Glutamatergic neuron (in vitro differentiated cells): Measurements from ENCODE around the gene JMY. TPM values are rescaled to one million over a fixed set of nuclear protein-coding genes. Genes with fewer than 3 reads are reported as not detected.

Experiments used
- DNase-seq: peaks from one replicate; pipeline ENCODE4 v3.0.0; 2022
- H3K27ac Mint-ChIP-seq: one replicate; pipeline ENCODE4 v1.8.0; 2020; ENCODE audit warnings: mild to moderate bottlenecking, mixed read lengths, inconsistent platforms; ENCODE audit not compliant: unreplicated experiment
- H3K27me3 Mint-ChIP-seq: one replicate; pipeline ENCODE4 v1.8.0; 2020; ENCODE audit warnings: mild to moderate bottlenecking, moderate library complexity, mixed read lengths, inconsistent platforms; ENCODE audit not compliant: unreplicated experiment
- H3K36me3 Mint-ChIP-seq: one replicate; pipeline ENCODE4 v1.8.0; 2020; ENCODE audit warnings: mild to moderate bottlenecking, mixed read lengths, inconsistent platforms; ENCODE audit not compliant: unreplicated experiment
- H3K4me1 Mint-ChIP-seq: one replicate; pipeline ENCODE4 v1.8.0; 2020; ENCODE audit warnings: mild to moderate bottlenecking, low read depth, mixed read lengths, inconsistent platforms; ENCODE audit not compliant: unreplicated experiment
- H3K4me3 Mint-ChIP-seq: one replicate; pipeline ENCODE4 v1.8.0; 2020; ENCODE audit warnings: mild to moderate bottlenecking, mixed read lengths, inconsistent platforms; ENCODE audit not compliant: unreplicated experiment
- H3K9me3 Mint-ChIP-seq: one replicate; pipeline ENCODE4 v1.8.0; 2020; ENCODE audit warnings: mild to moderate bottlenecking, moderate library complexity, mixed read lengths, inconsistent platforms; ENCODE audit not compliant: unreplicated experiment
- total RNA-seq: library from RNA; stranded (reverse); fragmentation: NEBNext Ultra II Directional; extraction: Animal tissue kit (Norgen Biotek cat#: 25700); gene quantifications from one replicate; pipeline ENCODE4 v1.2.1, GENCODE V29; 2021; ENCODE audit not compliant: unreplicated experiment
- TF ChIP-seq, protein P1 (sequence below): fragments of 200-600 bp; sonication (generic); IDR thresholded peaks from one replicate; pipeline ENCODE4 v1.5.0; 2021; ENCODE audit not compliant: partially characterized antibody, unreplicated experiment

JMY gene
- total RNA-seq, 1 donor from 2014 or later = 22.2 TPM

DNA sequence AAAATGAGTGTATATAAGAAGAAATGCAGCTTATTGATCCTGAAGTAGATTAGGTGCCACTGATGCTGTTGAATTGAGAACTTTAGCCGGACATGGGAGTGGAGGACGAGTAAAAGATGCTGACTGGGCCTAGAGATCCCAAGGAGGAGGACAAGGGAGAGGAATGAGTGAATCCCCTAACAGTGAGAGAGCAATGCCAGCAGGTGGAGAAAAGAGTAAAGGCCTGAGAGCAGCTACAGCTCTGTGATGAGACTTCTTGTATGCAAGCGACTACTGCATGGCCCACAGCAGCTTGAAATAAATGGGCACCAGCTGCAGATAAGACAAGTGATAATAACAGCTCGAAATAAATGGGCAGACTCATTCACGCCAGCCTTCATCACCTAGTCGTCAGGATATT is 44.5 kb upstream of the JMY start:
- no peaks in the 10 kb centered on the region for H3K36me3 Mint-ChIP-seq
- H3K4me1 Mint-ChIP-seq = no peaks in the 10 kb centered on the region
- no peak overlapping the region for H3K27ac Mint-ChIP-seq
- TF ChIP-seq, protein P1, sequence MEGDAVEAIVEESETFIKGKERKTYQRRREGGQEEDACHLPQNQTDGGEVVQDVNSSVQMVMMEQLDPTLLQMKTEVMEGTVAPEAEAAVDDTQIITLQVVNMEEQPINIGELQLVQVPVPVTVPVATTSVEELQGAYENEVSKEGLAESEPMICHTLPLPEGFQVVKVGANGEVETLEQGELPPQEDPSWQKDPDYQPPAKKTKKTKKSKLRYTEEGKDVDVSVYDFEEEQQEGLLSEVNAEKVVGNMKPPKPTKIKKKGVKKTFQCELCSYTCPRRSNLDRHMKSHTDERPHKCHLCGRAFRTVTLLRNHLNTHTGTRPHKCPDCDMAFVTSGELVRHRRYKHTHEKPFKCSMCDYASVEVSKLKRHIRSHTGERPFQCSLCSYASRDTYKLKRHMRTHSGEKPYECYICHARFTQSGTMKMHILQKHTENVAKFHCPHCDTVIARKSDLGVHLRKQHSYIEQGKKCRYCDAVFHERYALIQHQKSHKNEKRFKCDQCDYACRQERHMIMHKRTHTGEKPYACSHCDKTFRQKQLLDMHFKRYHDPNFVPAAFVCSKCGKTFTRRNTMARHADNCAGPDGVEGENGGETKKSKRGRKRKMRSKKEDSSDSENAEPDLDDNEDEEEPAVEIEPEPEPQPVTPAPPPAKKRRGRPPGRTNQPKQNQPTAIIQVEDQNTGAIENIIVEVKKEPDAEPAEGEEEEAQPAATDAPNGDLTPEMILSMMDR = no peak
- DNase-seq = no peak
- H3K4me3 Mint-ChIP-seq = no peak overlapping the region
- no peaks in the 10 kb centered on the region for H3K9me3 Mint-ChIP-seq
- H3K27me3 Mint-ChIP-seq = no peaks in the 10 kb centered on the region

DNA sequence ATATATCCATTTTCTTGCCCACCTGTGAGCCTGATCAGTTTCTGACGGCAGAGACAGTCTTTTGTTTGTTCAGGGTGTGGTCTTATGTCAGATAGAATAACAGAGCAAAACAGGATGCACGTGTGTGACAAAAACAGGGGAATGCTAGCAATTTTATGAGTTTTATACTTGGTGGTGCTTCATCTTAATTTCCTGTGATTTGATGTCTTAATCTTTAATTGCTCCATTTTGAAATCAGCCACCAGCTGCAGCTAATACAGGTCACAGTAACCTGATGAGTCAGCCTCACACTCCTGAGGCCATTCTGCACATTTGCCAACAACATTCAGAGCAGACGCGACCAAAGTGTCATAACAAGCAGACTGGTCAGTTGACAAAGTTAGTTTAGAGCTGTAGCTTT is 42.3 kb upstream of the JMY start:
- Mint-ChIP-seq H3K9me3 (no peaks in the 10 kb centered on the region), H3K4me1 (no peaks in the 10 kb centered on the region), H3K4me3 (no peak overlapping the region), H3K36me3 (no peaks in the 10 kb centered on the region), H3K27ac (no peak overlapping the region), H3K27me3 (no peaks in the 10 kb centered on the region)
- TF ChIP-seq, protein P1 = no peak
- no peak for DNase-seq

DNA sequence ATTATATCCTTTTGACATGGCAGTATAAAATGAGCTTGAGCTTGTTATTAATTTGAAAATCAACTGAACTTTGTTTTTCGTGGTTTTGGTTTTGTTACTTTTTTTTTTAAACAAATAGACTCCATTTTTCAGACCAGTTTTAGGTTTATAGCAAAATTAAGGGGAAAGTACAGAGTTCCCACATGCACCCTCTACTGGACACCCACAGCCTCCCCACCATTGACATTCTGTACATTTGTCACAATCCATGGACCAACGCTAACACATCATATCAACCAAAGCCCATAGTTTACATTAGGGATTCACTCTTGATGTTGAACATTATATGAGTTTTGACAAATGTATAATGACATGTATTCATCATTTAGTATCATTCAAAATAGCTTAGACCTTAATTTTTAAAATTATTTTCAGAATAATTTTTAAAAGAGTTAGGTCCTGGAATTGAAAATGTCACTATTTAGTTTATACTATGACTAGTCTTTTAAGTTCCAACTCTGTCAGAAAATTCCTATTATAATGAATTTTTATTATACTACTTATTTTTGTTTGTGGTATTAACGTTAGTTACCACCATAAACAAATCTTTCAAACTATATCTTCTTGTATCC is 35.3 kb upstream of the JMY start:
- no peaks in the 10 kb centered on the region for H3K4me1 Mint-ChIP-seq
- H3K4me3 Mint-ChIP-seq = no peak overlapping the region
- H3K9me3 Mint-ChIP-seq = no peaks in the 10 kb centered on the region
- H3K36me3 Mint-ChIP-seq = no peaks in the 10 kb centered on the region
- H3K27me3 Mint-ChIP-seq = no peaks in the 10 kb centered on the region
- TF ChIP-seq, protein P1 = no peak
- H3K27ac Mint-ChIP-seq = no peak overlapping the region
- no peak for DNase-seq

DNA sequence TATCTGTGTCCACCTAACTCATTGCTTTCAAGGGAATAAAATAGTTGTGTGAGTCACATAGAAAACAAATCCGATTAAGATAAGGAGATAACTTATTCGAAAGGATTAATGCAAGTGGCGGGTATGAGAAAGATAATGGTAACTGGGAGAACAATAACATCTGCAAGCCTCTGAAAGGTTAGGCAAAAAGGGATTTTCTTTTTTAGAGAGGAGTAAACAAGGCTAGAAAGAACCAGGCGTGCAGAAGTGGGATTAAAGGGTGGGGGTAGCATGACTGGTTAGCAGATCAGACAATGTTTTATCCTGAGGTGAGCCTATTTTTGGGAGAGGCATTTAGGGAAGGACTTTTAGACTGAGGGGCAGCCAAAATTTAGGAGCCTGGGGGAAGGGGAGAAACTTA is 34.7 kb upstream of the JMY start:
- no peak for DNase-seq
- Mint-ChIP-seq H3K4me3 (no peak overlapping the region), H3K36me3 (no peaks in the 10 kb centered on the region), H3K4me1 (no peaks in the 10 kb centered on the region), H3K27ac (no peak overlapping the region), H3K27me3 (no peaks in the 10 kb centered on the region), H3K9me3 (no peaks in the 10 kb centered on the region)
- TF ChIP-seq, protein P1 = no peak

DNA sequence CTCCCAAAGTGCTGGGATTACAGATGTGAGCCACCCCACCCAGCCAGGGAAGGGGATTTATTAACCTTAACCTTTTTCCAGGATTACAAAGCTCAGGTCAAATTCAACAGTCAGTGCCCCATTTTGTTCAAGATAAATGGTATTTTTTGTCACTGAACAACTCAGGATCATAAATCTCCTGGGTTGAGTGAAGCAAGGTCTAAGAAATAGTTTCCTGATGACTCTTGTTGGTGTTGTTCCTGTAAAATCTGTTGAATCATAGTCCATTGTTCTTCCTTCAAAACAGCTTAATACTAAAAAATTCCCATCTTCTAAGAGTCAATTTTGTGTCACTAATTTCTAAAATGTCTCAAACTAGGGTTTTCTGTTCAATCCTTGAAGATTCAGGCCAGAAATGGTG is 33.9 kb upstream of the JMY start:
- H3K27me3 Mint-ChIP-seq = no peaks in the 10 kb centered on the region
- no peak overlapping the region for H3K27ac Mint-ChIP-seq
- TF ChIP-seq, protein P1 = no peak

More for the DNA sequence above, 33.9 kb upstream of the JMY start:
- H3K4me3 Mint-ChIP-seq = no peak overlapping the region
- no peak for DNase-seq
- H3K36me3 Mint-ChIP-seq = no peaks in the 10 kb centered on the region
- H3K4me1 Mint-ChIP-seq = no peaks in the 10 kb centered on the region
- H3K9me3 Mint-ChIP-seq = no peaks in the 10 kb centered on the region
